H9 (cell line): Measurements from ENCODE around the gene ULK4. TPM values are rescaled to one million over a fixed set of nuclear protein-coding genes. Genes with fewer than 3 reads are reported as not detected.

Experiments
- DNase-seq: peaks from one replicate; pipeline ENCODE4 v3.0.0-alpha.2; 2017
- H2AFZ ChIP-seq: one replicate; pipeline ENCODE4 v1.6.1; 2013; ENCODE audit warnings: mild to moderate bottlenecking, low read length, control low read depth, moderate library complexity
- H2AK5ac ChIP-seq: 2 replicates; pipeline ENCODE4 v1.6.1; 2013; ENCODE audit warnings: low read length, control low read depth, mixed read lengths; ENCODE audit not compliant: insufficient read length
- H2BK120ac ChIP-seq: one replicate; pipeline ENCODE4 v1.6.1; 2013; ENCODE audit warnings: low read depth, mild to moderate bottlenecking, low read length, control low read depth, inconsistent platforms; ENCODE audit not compliant: poor library complexity, severe bottlenecking
- H2BK12ac ChIP-seq: 2 replicates; pipeline ENCODE4 v1.6.1; 2013; ENCODE audit warnings: low read length, control low read depth, mixed read lengths, low read depth; ENCODE audit not compliant: insufficient read length
- H2BK15ac ChIP-seq: 2 replicates; pipeline ENCODE4 v1.6.1; 2013; ENCODE audit warnings: low read depth, low read length, control low read depth
- H2BK20ac ChIP-seq: one replicate; pipeline ENCODE4 v1.6.1; 2013; ENCODE audit warnings: low read depth, mild to moderate bottlenecking, low read length, control low read depth, inconsistent platforms; ENCODE audit not compliant: poor library complexity, severe bottlenecking
- H2BK5ac ChIP-seq: 2 replicates; pipeline ENCODE4 v1.6.1; 2013; ENCODE audit warnings: low read length, control low read depth, mixed read lengths; ENCODE audit not compliant: insufficient read length
- H3K14ac ChIP-seq: 2 replicates; pipeline ENCODE4 v1.6.1; 2013; ENCODE audit warnings: low read length, control low read depth; ENCODE audit not compliant: insufficient read depth
- H3K18ac ChIP-seq: 2 replicates; pipeline ENCODE4 v1.6.1; 2013; ENCODE audit warnings: low read depth, mild to moderate bottlenecking, mixed read lengths, low read length, control low read depth; ENCODE audit not compliant: insufficient read length
- H3K23ac ChIP-seq: 2 replicates; pipeline ENCODE4 v1.6.1; 2013; ENCODE audit warnings: low read length, control low read depth, mixed read lengths, low read depth; ENCODE audit not compliant: insufficient read length
- H3K23me2 ChIP-seq: 2 replicates; pipeline ENCODE4 v1.6.1; 2013; ENCODE audit warnings: low read depth, mild to moderate bottlenecking, mixed read lengths, low read length, control low read depth; ENCODE audit not compliant: insufficient read length, poor library complexity, severe bottlenecking
- H3K27ac ChIP-seq: 2 replicates; pipeline ENCODE4 v1.5.1; 2013; ENCODE audit warnings: low read length, control low read depth, mixed read lengths, low read depth; ENCODE audit not compliant: insufficient read length
- H3K27me3 ChIP-seq: 2 replicates; pipeline ENCODE4 v1.6.1; 2013; ENCODE audit warnings: low read length, control low read depth, inconsistent platforms; ENCODE audit not compliant: insufficient read depth
- H3K4ac ChIP-seq: 2 replicates; pipeline ENCODE4 v1.6.1; 2013; ENCODE audit warnings: low read depth, mild to moderate bottlenecking, control low read depth, inconsistent platforms, low read length, moderate library complexity
- H3K4me1 ChIP-seq: 2 replicates; pipeline ENCODE4 v1.6.1; 2013; ENCODE audit warnings: low read length, control low read depth, inconsistent platforms; ENCODE audit not compliant: insufficient read depth
- H3K4me2 ChIP-seq: 2 replicates; pipeline ENCODE4 v1.6.1; 2013; ENCODE audit warnings: low read length, control low read depth, mixed read lengths; ENCODE audit not compliant: insufficient read length, insufficient read depth
- H3K56ac ChIP-seq: 2 replicates; pipeline ENCODE4 v1.6.1; 2013; ENCODE audit warnings: low read depth, mild to moderate bottlenecking, mixed read lengths, low read length, control low read depth; ENCODE audit not compliant: insufficient read length
- H3K79me1 ChIP-seq: 2 replicates; pipeline ENCODE4 v1.6.1; 2013; ENCODE audit warnings: low read depth, mild to moderate bottlenecking, moderate library complexity, low read length, control low read depth, inconsistent platforms; ENCODE audit not compliant: insufficient read depth, poor library complexity, severe bottlenecking
- H3K79me2 ChIP-seq: 2 replicates; pipeline ENCODE4 v1.6.1; 2013; ENCODE audit warnings: low read length, control low read depth, inconsistent platforms; ENCODE audit not compliant: insufficient read depth
- H3K9ac ChIP-seq: 2 replicates; pipeline ENCODE4 v1.6.1; 2013; ENCODE audit warnings: low read length, control low read depth, mixed read lengths; ENCODE audit not compliant: insufficient read length; ENCODE audit errors: extremely low read depth
- H3K9me3 ChIP-seq: one replicate; pipeline ENCODE4 v1.6.1; 2013; ENCODE audit warnings: low read depth, low read length, inconsistent platforms; ENCODE audit not compliant: control insufficient read depth
- H3T11ph ChIP-seq: one replicate; pipeline ENCODE4 v1.6.1; 2013; ENCODE audit warnings: mild to moderate bottlenecking, low read length, control low read depth, inconsistent platforms
- H4K20me1 ChIP-seq: one replicate; pipeline ENCODE4 v1.6.1; 2013; ENCODE audit not compliant: control insufficient read depth, insufficient read length, insufficient read depth
- H4K5ac ChIP-seq: 2 replicates; pipeline ENCODE4 v1.6.1; 2013; ENCODE audit warnings: low read depth, mild to moderate bottlenecking, mixed read lengths, low read length, control low read depth; ENCODE audit not compliant: insufficient read length
- H4K8ac ChIP-seq: replicated peaks from 2 replicates; pipeline ENCODE4 v1.6.1; 2013; ENCODE audit warnings: low read length, control low read depth, mixed read lengths, low read depth; ENCODE audit not compliant: insufficient read length
- H4K91ac ChIP-seq: 2 replicates; pipeline ENCODE4 v1.6.1; 2013; ENCODE audit warnings: low read depth, mild to moderate bottlenecking, moderate library complexity, mixed read lengths, low read length, control low read depth; ENCODE audit not compliant: insufficient read length
- H3K27ac Mint-ChIP-seq, 3 experiments: 2 replicates in 2 of 3; 3 replicates in 1 of 3; pipeline ENCODE4 v1.8.0; 2020 to 2021; ENCODE audit warnings: mixed read lengths in 3 of 3, mild to moderate bottlenecking in 1 of 3, moderate library complexity in 1 of 3
- H3K27me3 Mint-ChIP-seq: 2 replicates; pipeline ENCODE4 v1.8.0; 2021; ENCODE audit warnings: low read depth, mild to moderate bottlenecking, moderate library complexity, mixed read lengths
- H3K36me3 Mint-ChIP-seq, 3 experiments: 2 replicates in 2 of 3; 3 replicates in 1 of 3; pipeline ENCODE4 v1.8.0; 2020 to 2021; ENCODE audit warnings: low read depth in 3 of 3, mixed read lengths in 3 of 3; ENCODE audit not compliant: insufficient read depth in 1 of 3
- H3K4me1 Mint-ChIP-seq, 2 experiments: 2 replicates each; pipeline ENCODE4 v1.8.0; 2020; ENCODE audit warnings: mixed read lengths in 2 of 2
- H3K4me3 Mint-ChIP-seq, 2 experiments: 2 replicates in 1 of 2; 3 replicates in 1 of 2; pipeline ENCODE4 v1.8.0; 2020 to 2021; ENCODE audit warnings: mild to moderate bottlenecking in 2 of 2, mixed read lengths in 2 of 2, moderate library complexity in 1 of 2
- H3K9me3 Mint-ChIP-seq, 2 experiments: 2 replicates in 1 of 2; 3 replicates in 1 of 2; pipeline ENCODE4 v1.8.0; 2020; ENCODE audit warnings: mild to moderate bottlenecking in 2 of 2, mixed read lengths in 2 of 2, moderate library complexity in 1 of 2
- CTCF ChIP-seq: fragments of 200-600 bp; sonication (generic); conservative IDR thresholded peaks from 3 replicates; pipeline ENCODE4 v1.8.0; 2021; ENCODE audit warnings: antibody characterized with exemption, mild to moderate bottlenecking
- WGBS: extraction: QIAGEN DNeasy Blood & Tissue Kit; methylation state at CpG from one replicate; pipeline ENCODE4 v1.1.7; 2013; ENCODE audit warnings: missing lambda C conversion rate, low lambda C conversion rate, mixed read lengths; ENCODE audit not compliant: insufficient read length; ENCODE audit errors: extremely low coverage; 5-methylcytosine and 5-hydroxymethylcytosine counted together
- total RNA-seq: library from RNA; stranded (reverse); gene quantifications from 2 replicates; pipeline ENCODE4 v1.2.1, GENCODE V29; 2021

ULK4 gene
- total RNA-seq, 1 experiment from 2014 or later = 12.9 TPM

GRCh38 chr3:41308119-41308518 is 653.8 kb downstream of the ULK4 start:
- H3K56ac ChIP-seq = no peak overlapping the region
- no peak overlapping the region for H2BK12ac ChIP-seq
- H3K18ac ChIP-seq = no peak overlapping the region
- no peaks in the 10 kb centered on the region for H3K79me2 ChIP-seq
- H2BK120ac ChIP-seq = no peak overlapping the region
- Mint-ChIP-seq H3K4me3 (no peak overlapping the region), H3K27ac (no peak overlapping the region), H3K9me3 (peaks cover 5 to 6% of the 10 kb centered on the region in 2 experiments), H3K27me3 (no peaks in the 10 kb centered on the region; the same call in 1 of the 2 replicates), H3K4me1 (no peaks in the 10 kb centered on the region), H3K36me3 (peaks cover 0 to 6% (median 3%) of the 10 kb centered on the region in 3 experiments; a peak in 6 of 7 replicates)
- no peak for TF ChIP-seq CTCF
- H3K27ac ChIP-seq = no peak overlapping the region
- no peak overlapping the region for H3K14ac ChIP-seq
- no peak overlapping the region for H4K5ac ChIP-seq
- H4K91ac ChIP-seq = no peak overlapping the region
- H3K4me1 ChIP-seq = no peaks in the 10 kb centered on the region
- H3T11ph ChIP-seq = no peak overlapping the region
- no CpG with 5 or more reads among the region's 2 CpGs for WGBS
- no peak overlapping the region for H2AK5ac ChIP-seq
- no peaks in the 10 kb centered on the region for H4K20me1 ChIP-seq
- DNase-seq = no peak
- no peak overlapping the region for H3K9ac ChIP-seq
- H3K4ac ChIP-seq = no peak overlapping the region
- no peaks in the 10 kb centered on the region for H3K27me3 ChIP-seq
- no peak overlapping the region for H2BK20ac ChIP-seq
- H3K79me1 ChIP-seq = no peaks in the 10 kb centered on the region
- no peaks in the 10 kb centered on the region for H3K23me2 ChIP-seq
- no peak overlapping the region for H2AFZ ChIP-seq
- H3K9me3 ChIP-seq = no peaks in the 10 kb centered on the region
- no peak overlapping the region for H2BK15ac ChIP-seq
- H2BK5ac ChIP-seq = no peak overlapping the region
- H3K4me2 ChIP-seq = no peak overlapping the region
- no peak overlapping the region for H3K23ac ChIP-seq
- no peak overlapping the region for H4K8ac ChIP-seq
